HK-2 (cell line): Measurements from ENCODE around the gene GPAT2.
"Not testable (repeated sequence)": the region's sequence is repeated elsewhere in the genome, so short reads cannot be mapped to it uniquely, and the experiment has no call there.

Experiments
- DNase-seq: peaks from one replicate; pipeline ENCODE4 v3.0.0-alpha.2; 2018; ENCODE audit not compliant: unreplicated experiment

Gene GPAT2

GRCh38 chr2:96034792-96035191 lies at the start of gene GPAT2:
TSS of gene GPAT2 (minus strand) at chr2:96034916. CDS start at chr2:96032359, 2,557 bp downstream.
- not testable (repeated sequence) for DNase-seq

GRCh38 chr2:96083989-96084857 lies 49.5 kb upstream of the GPAT2 start:
- DNase-seq = no peak

GRCh38 chr2:96083064-96083939 lies 48.6 kb upstream of the GPAT2 start:
- DNase-seq = no peak

GRCh38 chr2:96082211-96083063 lies 47.7 kb upstream of the GPAT2 start:
- DNase-seq = no peak

- no peak for DNase-seq
Measured at GRCh38 chr2:96081042-96081441, 46.3 kb upstream of the GPAT2 start.

- no peak for DNase-seq
Measured at GRCh38 chr2:96075199-96075771, 40.6 kb upstream of the GPAT2 start.

- DNase-seq = no peak
Measured at GRCh38 chr2:96074156-96074555, 39.4 kb upstream of the GPAT2 start.

GRCh38 chr2:96073170-96073775 lies 38.6 kb upstream of the GPAT2 start:
- no peak for DNase-seq

GRCh38 chr2:96072746-96073145 lies 38.0 kb upstream of the GPAT2 start:
- no peak for DNase-seq

- not testable (repeated sequence) for DNase-seq
Measured at GRCh38 chr2:96071977-96072491, 37.3 kb upstream of the GPAT2 start.

GRCh38 chr2:96071087-96071976 lies 36.6 kb upstream of the GPAT2 start:
- DNase-seq = not testable (repeated sequence)

- DNase-seq = not testable (repeated sequence)
Measured at GRCh38 chr2:96070351-96070750, 35.6 kb upstream of the GPAT2 start.

- not testable (repeated sequence) for DNase-seq
Measured at GRCh38 chr2:96069878-96070277, 35.2 kb upstream of the GPAT2 start.

GRCh38 chr2:96067902-96068581 lies 33.3 kb upstream of the GPAT2 start:
- DNase-seq = not testable (repeated sequence)

GRCh38 chr2:96067098-96067660 lies 32.5 kb upstream of the GPAT2 start:
- DNase-seq = not testable (repeated sequence)

- DNase-seq = not testable (repeated sequence)
Measured at GRCh38 chr2:96066511-96066910, 31.8 kb upstream of the GPAT2 start.

GRCh38 chr2:96065954-96066353 lies 31.2 kb upstream of the GPAT2 start:
- DNase-seq = not testable (repeated sequence)

- no peak for DNase-seq
Measured at GRCh38 chr2:96065381-96065930, 30.7 kb upstream of the GPAT2 start.
